Heart right ventricle (tissue), 16 donors: ENCODE measurements around the gene PRELID3B. TPM values are rescaled to one million over a fixed set of nuclear protein-coding genes. Genes with fewer than 3 reads are reported as not detected.
"Not testable (repeated sequence)": the region's sequence is repeated elsewhere in the genome, so short reads cannot be mapped to it uniquely, and the experiment has no call there.

Source experiments
- ATAC-seq, 8 donors: fragments of 200-7000 bp; cut with Tn5 transposase; one replicate each; pipeline ENCODE4 v1.9.1; 2020; ENCODE audit warnings: mild to moderate bottlenecking in 8 of 8, moderate library complexity in 8 of 8, moderate number of reproducible peaks in 1 of 8
- DNase-seq, 2 donors: peaks; one replicate each; pipeline ENCODE4 v3.0.0-alpha.2; 2020
- H3K27ac ChIP-seq, 10 donors: fragments of 200-600 bp; sonication (generic) in 2 of 10; one replicate each; pipeline versions ENCODE4 v1.5.0 to v1.8.0; 2020 to 2022; ENCODE audit warnings: mild to moderate bottlenecking in 3 of 10
- H3K27me3 ChIP-seq, 7 donors: fragments of 200-600 bp; one replicate each; pipeline ENCODE4 v1.8.0; 2021 to 2022; ENCODE audit warnings: mild to moderate bottlenecking in 2 of 7
- H3K36me3 ChIP-seq, 9 donors: fragments of 200-600 bp; sonication (generic) in 1 of 9; one replicate each; pipeline versions ENCODE4 v1.5.0 to v1.8.0; 2020 to 2022; ENCODE audit warnings: mild to moderate bottlenecking in 2 of 9
- H3K4me1 ChIP-seq, 9 donors: fragments of 200-600 bp; sonication (generic) in 1 of 9; one replicate each; pipeline versions ENCODE4 v1.5.0 to v1.8.0; 2020 to 2022; ENCODE audit warnings: mild to moderate bottlenecking in 4 of 9
- H3K4me3 ChIP-seq, 10 donors: fragments of 200-600 bp; sonication (generic) in 2 of 10; one replicate each; pipeline versions ENCODE4 v1.5.0 to v1.8.0; 2020 to 2022; ENCODE audit warnings: mild to moderate bottlenecking in 7 of 10, moderate library complexity in 2 of 10
- H3K9me3 ChIP-seq, 11 donors: fragments of 200-600 bp in 10 of 11; sonication (generic) in 2 of 11; one replicate each; pipeline versions ENCODE4 v1.5.0 to v1.8.0; 2013 to 2022; ENCODE audit warnings: mild to moderate bottlenecking in 2 of 11, control low read depth in 1 of 11, moderate library complexity in 1 of 11
- WGBS, 2 donors: extraction: QIAGEN DNeasy Blood & Tissue Kit; methylation state at CpG; one replicate each; pipeline ENCODE4 v1.1.7; 2013; ENCODE audit warnings: inconsistent platforms in 1 of 2; 5-methylcytosine and 5-hydroxymethylcytosine counted together
- intact Hi-C, 10 donors: fragments of 100-400 bp; cut with DNase I; formaldehyde crosslinking; loops; one replicate each; pipeline versions ENCODE4 v1.11.1 to v1.14.2; 2022
- polyA plus RNA-seq, 2 donors: library from polyadenylated mRNA; stranded (reverse); fragments of 200-250 nt; gene quantifications; one replicate each; pipeline ENCODE4 v1.2.3, GENCODE V29; 2013
- total RNA-seq, 10 donors: library from RNA; stranded (reverse); fragmentation: NEBNext Ultra II Directional in 3 of 10; extraction: Animal tissue kit (Norgen Biotek cat#: 25700) in 3 of 10; gene quantifications; one replicate each; pipeline versions ENCODE4 v1.2.1 to v1.2.4, GENCODE V29; 2021 to 2023
- TF ChIP-seq, protein P1 (sequence below), 9 donors: fragments of 200-600 bp; sonication (generic) in 2 of 9; IDR thresholded peaks; one replicate each; pipeline versions ENCODE4 v1.5.0 to v1.8.0; 2021 to 2022; ENCODE audit warnings: antibody characterized with exemption in 9 of 9, mild to moderate bottlenecking in 5 of 9, moderate library complexity in 1 of 9
- donor health status: Arrhythmogenic right ventricular cardiomyopathy.
- donor health status: ischemic (EF 13 %, LVEDD 7.1; RV severe dilation, severe dysfunction).
- donor health status: healthy with polysubstance abuse.
- donor health status: DM: no; HTN: yes; CAD: no.
- donor health status: DM: no; HTN: no; CAD: no.
- donor health status: ischemic (EF 25% LVEDD 6.9; RV normal size, moderate dysfunction).
- donor health status: ischemic (EF 25% LVEDD 5.7; RV mildly dilated, moderate dysfunction).
- donor health status: healthy.
- donor health status: DM: yes; HTN: yes; CAD: no.
- donor health status: Ischemic cardiomyopathy.
- donor health status: ischemic (EF 35%, LVEDD 5.7; RV mildly dilated, moderate dysfunction).
- donor health status: nonischemic (EF 11% LVEDD 7.7; RV severe dilation, severe dysfunction).
- donor health status: DM: yes; HTN: yes; CAD: no.
- donor health status: PGD.
- donor health status: ischemic (EF 29% LVEDD 5.4; RV normal size, mild dysfunction).
- donor health status: nonischemic (EF 23%, LVEDD 6.1; RV moderate dilation, normal function).

The PRELID3B gene
- total and polyA plus RNA-seq, 12 donors = 11.5 to 55.9 (median 45.3) TPM

DNA sequence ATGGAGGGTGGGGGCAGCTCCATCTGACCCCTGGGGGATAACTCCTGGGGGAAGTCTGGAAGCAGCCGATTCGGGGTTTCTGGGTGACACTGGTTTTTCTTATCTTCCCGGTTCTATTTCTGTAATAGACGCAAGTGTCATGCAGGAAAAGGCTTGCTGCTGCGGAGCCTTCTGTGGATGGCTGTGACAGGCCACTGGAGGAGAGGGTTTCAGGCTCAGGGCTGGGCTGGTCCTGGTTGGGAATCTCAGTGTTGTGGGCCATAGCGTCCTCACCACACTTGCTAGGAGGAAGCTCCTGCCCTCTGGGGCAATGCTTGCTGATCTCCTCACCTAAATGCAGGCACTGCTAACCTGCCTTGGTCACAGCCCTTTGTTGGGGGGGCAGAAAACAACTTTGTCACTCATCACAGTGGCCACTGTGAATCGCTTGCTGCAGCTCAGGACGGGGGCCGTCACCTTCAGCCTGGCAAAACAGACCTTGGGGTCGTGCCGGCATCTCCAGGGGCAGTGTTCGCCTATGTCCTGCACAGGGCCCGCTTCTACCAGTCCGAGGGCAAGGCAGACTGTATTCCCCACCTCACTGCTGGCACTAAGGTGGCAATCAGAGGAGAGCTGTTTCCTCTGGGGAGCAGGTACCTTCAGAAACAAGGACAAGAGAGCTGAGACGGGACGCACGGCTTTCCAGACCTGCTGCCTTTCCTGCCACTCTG, 27.8 kb downstream of the PRELID3B start:
- H3K4me3 ChIP-seq = peak overlapping the region in 1 of 10 donors; percentile 10
- TF ChIP-seq, protein P1, sequence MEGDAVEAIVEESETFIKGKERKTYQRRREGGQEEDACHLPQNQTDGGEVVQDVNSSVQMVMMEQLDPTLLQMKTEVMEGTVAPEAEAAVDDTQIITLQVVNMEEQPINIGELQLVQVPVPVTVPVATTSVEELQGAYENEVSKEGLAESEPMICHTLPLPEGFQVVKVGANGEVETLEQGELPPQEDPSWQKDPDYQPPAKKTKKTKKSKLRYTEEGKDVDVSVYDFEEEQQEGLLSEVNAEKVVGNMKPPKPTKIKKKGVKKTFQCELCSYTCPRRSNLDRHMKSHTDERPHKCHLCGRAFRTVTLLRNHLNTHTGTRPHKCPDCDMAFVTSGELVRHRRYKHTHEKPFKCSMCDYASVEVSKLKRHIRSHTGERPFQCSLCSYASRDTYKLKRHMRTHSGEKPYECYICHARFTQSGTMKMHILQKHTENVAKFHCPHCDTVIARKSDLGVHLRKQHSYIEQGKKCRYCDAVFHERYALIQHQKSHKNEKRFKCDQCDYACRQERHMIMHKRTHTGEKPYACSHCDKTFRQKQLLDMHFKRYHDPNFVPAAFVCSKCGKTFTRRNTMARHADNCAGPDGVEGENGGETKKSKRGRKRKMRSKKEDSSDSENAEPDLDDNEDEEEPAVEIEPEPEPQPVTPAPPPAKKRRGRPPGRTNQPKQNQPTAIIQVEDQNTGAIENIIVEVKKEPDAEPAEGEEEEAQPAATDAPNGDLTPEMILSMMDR (IDR thresholded peaks at IDR 0.05) = no peak
- H3K36me3 ChIP-seq = no peaks in the 10 kb centered on the region
- intact Hi-C loops = loop anchor here in 1 of 10 donors (10.0 kb wide), 1 partner anchor 120 kb away; no protein-coding TSS in a partner anchor
- no peaks in the 10 kb centered on the region for H3K27me3 ChIP-seq
- ATAC-seq = peak in 6 of 8 donors; percentile 24 to 52 (median 46)
- peaks cover 2 to 57% (median 45%) of the 10 kb centered on the region in 9 donors for H3K4me1 ChIP-seq
- no peaks in the 10 kb centered on the region for H3K9me3 ChIP-seq
- no peak for DNase-seq
- peak overlapping the region in 9 of 10 donors; percentile 12 to 58 (median 51) for H3K27ac ChIP-seq
- 66 to 74% methylated on average over 17 of the region's 17 CpGs for WGBS, 2 donors

DNA sequence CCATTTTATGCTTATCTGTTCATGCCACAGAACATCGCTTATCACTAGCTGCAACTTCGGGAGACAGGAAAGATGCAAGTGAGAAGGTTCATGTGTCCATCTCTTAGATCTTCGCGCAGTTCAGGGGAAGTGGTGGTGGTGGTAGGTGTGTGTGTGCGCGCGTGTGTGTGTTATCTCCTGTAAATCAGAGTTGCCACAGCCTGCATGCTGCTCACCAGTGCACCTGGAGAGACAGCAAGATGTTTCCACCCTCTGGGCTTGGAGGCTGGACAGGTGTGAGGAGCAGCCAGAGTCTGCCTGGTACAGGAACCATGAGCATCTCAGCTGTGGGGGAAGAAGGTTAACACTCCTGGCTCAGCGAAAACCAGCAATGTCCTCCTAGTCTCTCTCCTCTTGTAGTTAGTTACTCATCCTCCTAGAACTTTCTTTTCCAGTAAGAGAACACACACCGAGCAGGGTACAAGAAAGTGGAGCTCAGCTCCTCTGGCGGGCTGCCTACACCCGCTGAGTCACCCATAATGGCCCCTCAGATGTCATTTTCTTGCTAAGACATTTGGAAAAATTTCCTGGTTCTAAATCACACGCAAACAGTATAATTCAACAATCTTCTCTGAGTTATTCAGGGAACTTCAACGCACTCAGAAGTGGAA, 28.5 kb downstream of the PRELID3B start:
- no peak for ATAC-seq

DNA sequence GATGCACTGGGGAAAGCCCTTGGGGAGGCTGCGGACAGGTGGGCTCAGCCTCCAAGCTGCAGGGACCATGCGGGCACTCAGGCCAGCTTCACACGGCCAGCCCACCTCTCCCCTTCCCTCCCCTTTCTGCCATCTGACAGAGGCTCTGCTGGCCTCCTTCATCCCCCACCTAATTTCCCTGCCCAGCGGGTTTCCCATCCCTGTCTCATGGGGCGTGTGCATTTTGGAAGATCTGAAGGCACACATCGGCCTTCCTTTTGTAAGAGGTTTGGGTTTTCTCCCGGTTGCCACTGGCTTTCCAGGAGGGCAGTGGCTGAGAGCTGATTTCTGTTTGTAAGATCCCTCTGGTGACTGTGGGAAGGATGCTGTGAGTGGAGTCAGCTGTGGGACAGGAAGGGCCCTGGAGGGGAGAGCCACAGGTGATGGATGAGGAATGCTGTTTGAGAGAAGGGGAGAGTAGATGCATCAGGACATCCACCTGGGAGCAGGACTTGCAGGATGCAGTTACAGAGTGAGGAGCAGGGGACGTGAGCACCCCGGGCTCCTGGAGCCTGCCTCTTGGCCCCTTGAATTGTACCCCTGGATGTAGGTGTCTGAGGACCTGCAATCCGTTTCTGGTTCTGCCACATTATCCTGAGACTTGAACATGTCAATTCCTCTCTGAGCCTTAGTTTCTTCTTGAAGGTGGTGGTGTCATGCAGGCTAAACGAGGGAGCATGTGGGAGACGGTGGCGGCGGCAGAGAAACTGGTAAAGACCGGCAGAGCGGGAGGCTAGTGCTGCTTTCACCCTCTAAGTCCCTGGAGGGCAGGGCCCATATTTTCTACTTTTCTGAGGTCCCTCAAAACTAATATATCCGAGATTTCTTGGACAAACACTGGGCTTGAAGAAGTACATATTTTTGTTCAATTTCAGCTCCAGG, 29.3 kb downstream of the PRELID3B start:
- peaks cover 2 to 69% (median 45%) of the 10 kb centered on the region in 9 donors for H3K4me1 ChIP-seq
- intact Hi-C loops = loop anchor here in 1 of 10 donors (10.0 kb wide), 1 partner anchor 118 kb away; no protein-coding TSS in a partner anchor
- WGBS, 2 donors = 94% methylated on average over 17 of the region's 17 CpGs

More for the DNA sequence above, 28.5 kb downstream of the PRELID3B start:
- Histone ChIP-seq H3K27me3 (no peaks in the 10 kb centered on the region), H3K9me3 (no peaks in the 10 kb centered on the region), H3K4me1 (peaks cover 2 to 62% (median 45%) of the 10 kb centered on the region in 9 donors), H3K27ac (peak overlapping the region in 6 of 10 donors; percentile 21 to 58 (median 52)), H3K4me3 (peak overlapping the region in 1 of 10 donors; percentile 10), H3K36me3 (no peaks in the 10 kb centered on the region)
- WGBS, 2 donors = 76 to 86% methylated on average over 13 of the region's 13 CpGs
- intact Hi-C loops = loop anchor here in 1 of 10 donors (10.0 kb wide), 1 partner anchor 119 kb away; no protein-coding TSS in a partner anchor
- TF ChIP-seq, protein P1 (IDR thresholded peaks at IDR 0.05) = no peak
- DNase-seq = no peak

DNA sequence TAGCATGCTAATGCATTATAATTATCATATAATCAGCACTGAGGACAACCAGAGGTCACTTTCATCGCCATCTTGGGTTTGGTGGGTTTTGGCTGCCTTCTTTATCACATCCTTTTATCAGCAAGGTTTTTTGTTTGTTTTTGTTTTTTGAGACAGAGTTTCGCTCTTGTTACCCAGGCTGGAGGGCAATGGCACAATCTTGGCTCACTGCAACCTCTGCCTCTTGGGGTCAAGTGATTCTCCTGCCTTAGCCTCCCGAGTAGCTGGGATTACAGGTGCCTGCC, 30.8 kb downstream of the PRELID3B start:
- H3K4me1 ChIP-seq = peaks cover 4 to 65% (median 39%) of the 10 kb centered on the region in 9 donors
- 91 to 94% methylated on average over 3 of the region's 3 CpGs for WGBS, 2 donors
- not testable (repeated sequence) for H3K27me3 ChIP-seq, H3K9me3 ChIP-seq, DNase-seq, H3K4me3 ChIP-seq, H3K36me3 ChIP-seq, ATAC-seq
- H3K27ac ChIP-seq = peak overlapping the region in 6 of 10 donors; percentile 7 to 81 (median 62)
- intact Hi-C loops = loop anchor here in 1 of 10 donors (10.0 kb wide), 1 partner anchor 117 kb away; no protein-coding TSS in a partner anchor

More for the DNA sequence above, 29.3 kb downstream of the PRELID3B start:
- ATAC-seq (no peak), DNase-seq (no peak)
- H3K27me3 ChIP-seq = no peaks in the 10 kb centered on the region
- TF ChIP-seq, protein P1 (IDR thresholded peaks at IDR 0.05) = no peak
- no peaks in the 10 kb centered on the region for H3K36me3 ChIP-seq
- H3K4me3 ChIP-seq = no peak overlapping the region
- H3K27ac ChIP-seq = no peak overlapping the region
- no peaks in the 10 kb centered on the region for H3K9me3 ChIP-seq
